Measurements from ENCODE around the gene IGFL4.
"Not testable (repeated sequence)": the region's sequence is repeated elsewhere in the genome, so short reads cannot be mapped to it uniquely, and the experiment has no call there.

DNA sequence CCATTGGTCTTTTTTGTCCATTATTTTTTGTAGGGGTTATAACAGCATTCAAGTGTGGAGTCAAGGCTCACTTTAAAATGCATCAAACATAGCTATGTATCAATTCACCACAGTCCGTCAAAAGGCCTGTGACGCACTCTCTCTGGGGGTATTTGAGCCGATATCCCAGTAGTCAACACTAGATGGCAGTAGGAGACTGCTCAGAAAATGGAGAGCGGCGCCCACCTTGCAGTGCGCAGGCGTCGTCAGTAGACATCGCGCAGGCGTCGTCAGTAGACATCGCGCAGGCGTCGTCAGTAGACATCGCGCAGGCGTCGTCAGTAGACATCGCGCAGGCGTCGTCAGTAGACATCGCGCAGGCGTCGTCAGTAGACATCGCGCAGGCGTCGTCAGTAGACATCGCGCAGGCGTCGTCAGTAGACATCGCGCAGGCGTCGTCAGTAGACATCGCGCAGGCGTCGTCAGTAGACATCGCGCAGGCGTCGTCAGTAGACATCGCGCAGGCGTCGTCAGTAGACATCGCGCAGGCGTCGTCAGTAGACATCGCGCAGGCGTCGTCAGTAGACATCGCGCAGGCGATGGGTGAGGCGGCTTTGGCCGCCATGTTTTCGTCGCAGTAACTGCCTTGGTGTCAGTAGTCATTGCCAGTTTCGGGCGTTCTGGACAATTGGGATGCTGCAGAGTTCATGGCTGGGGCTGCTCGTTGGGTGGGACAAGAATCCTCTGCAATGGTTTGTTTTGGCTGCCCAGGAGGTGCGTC, 38.0 kb upstream of the IGFL4 start:
- TF ChIP-seq POLR2A (IDR thresholded peaks at IDR 0.05; ENCODE audit: low read depth, low read length); MXI1 (IDR thresholded peaks at IDR 0.05; ENCODE audit: borderline replicate concordance, low read depth, low read length): not testable (repeated sequence)
- TF ChIP-seq, protein P1, sequence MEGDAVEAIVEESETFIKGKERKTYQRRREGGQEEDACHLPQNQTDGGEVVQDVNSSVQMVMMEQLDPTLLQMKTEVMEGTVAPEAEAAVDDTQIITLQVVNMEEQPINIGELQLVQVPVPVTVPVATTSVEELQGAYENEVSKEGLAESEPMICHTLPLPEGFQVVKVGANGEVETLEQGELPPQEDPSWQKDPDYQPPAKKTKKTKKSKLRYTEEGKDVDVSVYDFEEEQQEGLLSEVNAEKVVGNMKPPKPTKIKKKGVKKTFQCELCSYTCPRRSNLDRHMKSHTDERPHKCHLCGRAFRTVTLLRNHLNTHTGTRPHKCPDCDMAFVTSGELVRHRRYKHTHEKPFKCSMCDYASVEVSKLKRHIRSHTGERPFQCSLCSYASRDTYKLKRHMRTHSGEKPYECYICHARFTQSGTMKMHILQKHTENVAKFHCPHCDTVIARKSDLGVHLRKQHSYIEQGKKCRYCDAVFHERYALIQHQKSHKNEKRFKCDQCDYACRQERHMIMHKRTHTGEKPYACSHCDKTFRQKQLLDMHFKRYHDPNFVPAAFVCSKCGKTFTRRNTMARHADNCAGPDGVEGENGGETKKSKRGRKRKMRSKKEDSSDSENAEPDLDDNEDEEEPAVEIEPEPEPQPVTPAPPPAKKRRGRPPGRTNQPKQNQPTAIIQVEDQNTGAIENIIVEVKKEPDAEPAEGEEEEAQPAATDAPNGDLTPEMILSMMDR (conservative IDR thresholded peaks at IDR 0.05; ENCODE audit: low read depth, low read length): peak; percentile 57
